Right lobe of liver (tissue), 4 donors: ENCODE data around the gene FBXL17.

Experiments used
- POLR2A ChIP-seq: fragments of 450-650 bp; IDR thresholded peaks from one replicate; pipeline ENCODE4 v1.6.1; 2017; ENCODE audit warnings: antibody characterized with exemption, mild to moderate bottlenecking
- TF ChIP-seq, protein P1 (sequence below), 4 donors: fragments of 200-600 bp in 3 of 4; fragments of 450-650 bp in 1 of 4; IDR thresholded peaks; one replicate each; pipeline versions ENCODE4 v1.5.1 to v1.8.0; 2016 to 2022; ENCODE audit warnings: antibody characterized with exemption in 4 of 4, mild to moderate bottlenecking in 2 of 4
- donor health status: DM: no; HTN: no; CAD: no.
- donor health status: DM: no; HTN: no; CAD: no.
- donor health status: DM: no; HTN: yes; CAD: no.

DNA sequence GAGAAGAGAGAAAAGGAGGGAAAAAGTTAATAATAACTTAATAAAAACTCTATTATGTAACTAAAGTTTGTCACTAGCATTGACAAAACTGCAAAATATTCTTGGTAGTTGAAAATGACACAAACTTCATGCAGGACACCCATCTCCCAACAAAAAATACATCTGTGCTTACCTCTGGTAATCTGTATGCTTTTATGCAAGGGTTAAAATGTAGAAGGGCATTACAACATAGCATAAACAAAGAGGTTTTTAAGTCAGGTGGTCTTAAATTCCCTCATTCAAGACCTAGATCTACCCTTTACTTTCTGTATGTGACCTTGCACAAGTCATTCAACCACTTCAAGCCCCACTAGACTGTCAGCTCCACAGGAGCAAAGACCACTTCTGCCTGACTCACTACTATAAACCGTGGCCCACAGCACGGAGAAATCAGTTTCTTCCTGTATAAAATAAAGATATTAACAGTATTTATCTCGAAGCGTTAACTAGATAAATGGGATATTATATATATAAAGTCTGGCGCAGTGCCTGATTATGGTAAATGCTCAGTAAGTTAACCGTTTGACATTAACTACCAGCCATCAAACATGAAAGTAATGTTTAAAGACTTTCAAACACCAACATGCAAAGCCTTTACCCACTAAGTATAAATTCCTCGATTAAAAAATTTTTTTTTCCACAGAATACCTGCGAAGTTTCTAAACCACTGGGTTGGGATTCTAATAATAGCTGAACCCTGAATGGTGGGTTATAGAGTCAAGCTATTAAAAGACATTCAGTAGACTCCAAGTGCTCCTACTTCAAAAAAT, 2.0 kb downstream of the FBXL17 start:
- TF ChIP-seq, protein P1, sequence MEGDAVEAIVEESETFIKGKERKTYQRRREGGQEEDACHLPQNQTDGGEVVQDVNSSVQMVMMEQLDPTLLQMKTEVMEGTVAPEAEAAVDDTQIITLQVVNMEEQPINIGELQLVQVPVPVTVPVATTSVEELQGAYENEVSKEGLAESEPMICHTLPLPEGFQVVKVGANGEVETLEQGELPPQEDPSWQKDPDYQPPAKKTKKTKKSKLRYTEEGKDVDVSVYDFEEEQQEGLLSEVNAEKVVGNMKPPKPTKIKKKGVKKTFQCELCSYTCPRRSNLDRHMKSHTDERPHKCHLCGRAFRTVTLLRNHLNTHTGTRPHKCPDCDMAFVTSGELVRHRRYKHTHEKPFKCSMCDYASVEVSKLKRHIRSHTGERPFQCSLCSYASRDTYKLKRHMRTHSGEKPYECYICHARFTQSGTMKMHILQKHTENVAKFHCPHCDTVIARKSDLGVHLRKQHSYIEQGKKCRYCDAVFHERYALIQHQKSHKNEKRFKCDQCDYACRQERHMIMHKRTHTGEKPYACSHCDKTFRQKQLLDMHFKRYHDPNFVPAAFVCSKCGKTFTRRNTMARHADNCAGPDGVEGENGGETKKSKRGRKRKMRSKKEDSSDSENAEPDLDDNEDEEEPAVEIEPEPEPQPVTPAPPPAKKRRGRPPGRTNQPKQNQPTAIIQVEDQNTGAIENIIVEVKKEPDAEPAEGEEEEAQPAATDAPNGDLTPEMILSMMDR (IDR thresholded peaks at IDR 0.05), result no peak
- no peak for TF ChIP-seq POLR2A
